Fibroblast of the aortic adventitia (primary cell): ENCODE data around the gene MLC1. TPM values are rescaled to one million over a fixed set of nuclear protein-coding genes. Genes with fewer than 3 reads are reported as not detected.

ENCODE experiments used
- DNase-seq: peaks from one replicate; pipeline ENCODE4 v3.0.0-alpha.2; 2010; ENCODE audit warnings: low read depth
- H3K4me3 ChIP-seq: 2 replicates; pipeline ENCODE4 v1.5.1; 2011; ENCODE audit warnings: low read depth, mild to moderate bottlenecking, control low read depth, low read length, moderate library complexity
- total RNA-seq: library from RNA; depleted of rRNA; stranded (reverse); fragments of >200 nt; gene quantifications from 2 replicates; pipeline ENCODE4 v1.2.3, GENCODE V29; 2012; ENCODE audit warnings: low replicate concordance
- TF ChIP-seq, protein P1 (sequence below): IDR thresholded peaks from 2 replicates; pipeline ENCODE4 v1.5.1; 2011; ENCODE audit warnings: mild to moderate bottlenecking, low read length, control low read depth, inconsistent platforms; ENCODE audit not compliant: insufficient read depth

The MLC1 gene
- total RNA-seq, 1 donor, result 0.09 TPM

DNA sequence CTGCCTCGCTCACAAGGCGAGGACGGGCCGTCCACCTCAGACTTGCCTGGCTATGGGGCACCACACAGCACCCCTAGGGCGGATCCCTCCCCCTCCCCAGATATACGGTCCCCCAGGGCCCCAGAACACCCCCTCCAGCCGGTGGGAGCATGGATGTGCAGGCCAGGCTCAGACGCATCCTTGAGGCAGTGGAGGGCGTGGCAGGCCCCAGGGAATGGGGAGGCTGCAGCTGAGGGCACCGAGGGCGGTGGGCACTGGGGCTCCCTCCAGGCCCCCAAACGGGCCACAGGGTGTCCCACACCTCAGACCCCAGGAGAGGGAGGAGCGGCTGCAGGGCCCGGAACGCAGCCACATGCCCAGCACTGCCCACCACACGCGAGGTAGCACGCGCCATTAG lies 39.2 kb downstream of the MLC1 start:
- TF ChIP-seq, protein P1, sequence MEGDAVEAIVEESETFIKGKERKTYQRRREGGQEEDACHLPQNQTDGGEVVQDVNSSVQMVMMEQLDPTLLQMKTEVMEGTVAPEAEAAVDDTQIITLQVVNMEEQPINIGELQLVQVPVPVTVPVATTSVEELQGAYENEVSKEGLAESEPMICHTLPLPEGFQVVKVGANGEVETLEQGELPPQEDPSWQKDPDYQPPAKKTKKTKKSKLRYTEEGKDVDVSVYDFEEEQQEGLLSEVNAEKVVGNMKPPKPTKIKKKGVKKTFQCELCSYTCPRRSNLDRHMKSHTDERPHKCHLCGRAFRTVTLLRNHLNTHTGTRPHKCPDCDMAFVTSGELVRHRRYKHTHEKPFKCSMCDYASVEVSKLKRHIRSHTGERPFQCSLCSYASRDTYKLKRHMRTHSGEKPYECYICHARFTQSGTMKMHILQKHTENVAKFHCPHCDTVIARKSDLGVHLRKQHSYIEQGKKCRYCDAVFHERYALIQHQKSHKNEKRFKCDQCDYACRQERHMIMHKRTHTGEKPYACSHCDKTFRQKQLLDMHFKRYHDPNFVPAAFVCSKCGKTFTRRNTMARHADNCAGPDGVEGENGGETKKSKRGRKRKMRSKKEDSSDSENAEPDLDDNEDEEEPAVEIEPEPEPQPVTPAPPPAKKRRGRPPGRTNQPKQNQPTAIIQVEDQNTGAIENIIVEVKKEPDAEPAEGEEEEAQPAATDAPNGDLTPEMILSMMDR, result no peak
- no peak for DNase-seq
- no peak overlapping the region for H3K4me3 ChIP-seq

DNA sequence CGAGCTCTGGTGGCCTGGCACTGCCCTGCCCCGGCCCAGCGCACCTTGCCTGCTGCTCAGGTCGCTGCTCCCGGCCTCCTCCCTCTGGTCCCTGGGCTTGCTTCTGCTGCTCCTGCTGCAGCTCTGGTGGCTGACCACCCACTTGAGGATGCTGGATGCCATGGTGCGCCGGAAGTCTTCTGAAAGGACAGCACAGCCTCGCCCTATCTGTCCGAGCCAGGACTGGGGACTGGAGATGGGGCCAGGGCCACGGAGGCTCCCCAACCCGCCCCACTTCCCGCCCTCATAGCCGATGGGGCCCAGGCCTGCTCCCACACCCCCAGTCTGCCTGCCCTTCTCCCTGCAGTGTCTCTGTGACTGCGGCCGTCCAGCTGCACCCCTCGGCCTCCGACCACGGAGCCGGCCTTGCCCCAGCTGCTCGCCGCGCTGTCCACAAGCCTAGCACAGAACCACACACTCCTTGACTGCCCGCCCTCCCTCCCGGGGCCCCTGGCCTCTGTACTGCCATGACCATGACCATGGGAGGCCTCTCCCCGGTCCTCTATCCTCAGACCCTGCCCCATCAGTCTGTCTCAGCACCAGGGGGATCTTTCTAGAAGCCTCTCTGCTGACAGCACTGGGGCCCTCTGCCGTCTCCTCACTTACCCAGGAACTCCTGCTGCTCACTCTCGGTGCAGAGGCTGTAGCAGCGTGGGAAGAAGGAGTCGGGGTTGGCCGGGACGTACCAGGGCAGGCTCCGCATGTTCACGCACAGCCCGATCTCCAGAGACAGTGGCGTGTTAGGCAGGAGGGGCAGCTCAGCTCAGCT lies 39.8 kb downstream of the MLC1 start:
- TF ChIP-seq, protein P1, result no peak

DNA sequence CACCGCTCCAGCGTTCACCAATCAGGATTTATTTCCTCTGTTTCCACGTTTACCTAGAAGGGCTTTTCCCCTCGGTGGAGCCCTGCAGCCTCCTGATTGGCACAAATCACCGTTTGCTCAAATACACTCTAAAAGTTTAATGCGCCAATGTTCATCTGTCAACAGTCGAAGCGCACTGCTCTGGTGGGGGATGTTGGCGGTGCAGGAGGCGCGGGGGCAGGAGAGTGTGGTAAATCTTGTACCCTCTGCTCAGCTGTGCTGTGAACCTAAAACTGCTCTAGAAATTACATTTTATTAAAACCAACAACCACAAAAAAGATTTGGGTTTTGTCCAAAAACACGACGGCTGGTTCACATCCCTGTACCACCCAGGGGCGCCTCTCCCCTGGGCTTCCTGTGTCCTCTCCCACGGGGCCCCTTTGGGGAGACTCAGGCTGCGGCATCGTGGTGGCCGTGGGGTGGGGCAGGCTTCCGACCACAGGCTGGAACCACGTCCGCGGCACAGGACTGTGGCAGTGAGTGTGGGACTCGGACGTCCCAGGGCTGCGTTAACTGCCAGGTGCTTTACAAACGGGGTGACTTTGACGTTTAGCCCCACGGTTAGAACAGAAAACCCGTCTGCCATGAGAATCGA lies 40.6 kb downstream of the MLC1 start:
- no peak overlapping the region for H3K4me3 ChIP-seq
- TF ChIP-seq, protein P1, result no peak
- DNase-seq, result no peak

More for the DNA sequence above, 39.8 kb downstream of the MLC1 start:
- H3K4me3 ChIP-seq, result no peak overlapping the region
- no peak for DNase-seq

DNA sequence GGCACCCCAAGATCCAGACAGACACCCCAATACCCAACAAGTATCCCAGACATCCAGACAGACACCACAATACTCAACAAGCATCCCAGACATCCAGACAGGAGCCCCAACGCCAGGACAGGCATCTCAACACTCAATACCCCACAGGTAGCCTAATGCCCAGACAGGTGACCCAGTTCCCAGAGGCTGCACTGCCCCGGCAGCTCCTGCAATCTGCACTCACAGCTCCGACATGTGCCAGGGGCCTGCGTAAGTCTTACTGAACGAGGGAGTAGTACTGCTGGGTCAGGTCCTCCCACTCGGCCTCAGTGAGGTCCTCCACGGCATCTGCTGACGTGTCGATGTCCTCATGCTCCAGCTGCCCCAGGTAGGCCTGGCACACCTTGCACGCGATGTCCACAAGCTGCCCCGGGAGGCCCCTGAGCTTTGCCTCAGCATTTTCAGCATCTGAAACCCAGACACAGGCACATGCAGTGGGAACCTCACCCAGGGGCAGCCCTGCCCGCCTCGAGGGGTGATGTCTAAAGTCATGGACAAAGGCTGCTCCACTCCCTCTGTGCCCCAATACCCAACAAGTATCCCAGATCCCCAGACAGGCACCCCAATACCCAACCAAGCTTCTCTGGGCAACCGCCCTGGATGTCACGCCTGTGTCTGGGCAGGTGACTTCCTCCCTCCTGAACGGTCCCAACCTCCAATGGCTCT lies 43.7 kb downstream of the MLC1 start:
- TF ChIP-seq, protein P1, result no peak
- no peak for DNase-seq
- no peak overlapping the region for H3K4me3 ChIP-seq

DNA sequence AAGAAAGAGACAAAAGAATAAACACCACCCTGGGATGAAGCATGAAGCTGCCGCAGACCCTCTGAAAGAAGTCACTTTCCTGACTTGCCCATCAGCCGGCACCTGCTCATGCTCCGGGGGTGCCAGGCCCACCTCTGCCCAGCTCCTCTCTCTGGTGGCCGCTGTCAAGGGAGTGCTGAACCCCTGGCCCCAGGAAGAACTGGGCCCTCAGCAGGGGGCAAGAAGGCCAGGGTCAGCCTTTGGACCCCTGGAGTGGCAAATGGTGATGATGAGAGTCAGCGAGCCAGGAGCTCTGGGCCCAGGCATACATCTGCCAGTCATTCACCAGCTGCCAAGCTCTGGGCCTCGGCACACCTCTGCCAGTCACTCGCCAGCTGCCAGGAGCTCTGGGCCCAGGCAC lies 44.5 kb downstream of the MLC1 start:
- TF ChIP-seq, protein P1, result no peak
- no peak overlapping the region for H3K4me3 ChIP-seq
- no peak for DNase-seq

DNA sequence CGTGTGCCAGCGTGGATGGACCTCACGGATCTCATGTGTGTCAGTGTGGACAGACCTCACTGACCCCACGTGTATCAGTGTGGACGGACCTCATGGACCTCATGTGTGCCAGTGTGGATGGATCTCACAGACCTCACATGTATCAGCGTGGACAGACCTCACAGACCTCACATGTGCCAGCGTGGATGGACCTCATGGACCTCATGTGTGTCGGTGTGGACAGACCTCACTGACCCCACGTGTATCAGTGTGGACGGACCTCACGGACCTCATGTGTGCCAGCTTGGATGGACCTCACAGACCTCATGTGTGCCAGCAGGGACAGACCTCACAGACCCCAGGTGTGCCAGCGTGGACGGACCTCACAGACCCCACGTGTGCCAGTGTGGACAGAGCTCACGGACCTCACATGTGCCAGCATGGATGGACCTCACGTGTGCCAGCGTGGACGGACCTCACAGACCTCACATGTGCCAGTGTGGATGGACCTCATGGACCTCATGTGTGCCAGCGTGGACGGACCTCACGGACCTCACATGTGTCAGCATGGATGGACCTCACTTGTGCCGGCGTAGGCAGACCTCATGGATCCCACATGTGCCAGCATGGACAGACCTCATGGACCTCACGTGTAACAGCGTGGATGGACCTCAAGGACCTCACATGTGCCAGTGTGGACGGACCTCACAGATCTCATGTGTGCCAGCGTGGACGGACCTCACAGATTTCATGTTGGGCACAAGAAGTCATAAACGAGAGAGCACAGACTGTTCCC lies 45.4 kb downstream of the MLC1 start:
- TF ChIP-seq, protein P1, result no peak
- DNase-seq, result no peak
- no peak overlapping the region for H3K4me3 ChIP-seq
